KMS-11 (cell line): ENCODE results near the gene FDPS.

Source experiments
- H2AFZ ChIP-seq: fragments of 200-600 bp; sonication (generic); 2 replicates; pipeline ENCODE4 v1.6.1; 2016; ENCODE audit warnings: antibody characterized with exemption, mixed run types, low read depth
- H3K27ac ChIP-seq: fragments of 200-600 bp; sonication (generic); 2 replicates; pipeline ENCODE4 v1.6.1; 2016; ENCODE audit warnings: mild to moderate bottlenecking, mixed run types
- H3K27me3 ChIP-seq: fragments of 200-600 bp; sonication (generic); 2 replicates; pipeline ENCODE4 v1.6.1; 2017; ENCODE audit warnings: mild to moderate bottlenecking, low read depth, mixed run types, moderate library complexity; ENCODE audit not compliant: insufficient read depth
- H3K36me3 ChIP-seq: fragments of 200-600 bp; sonication (generic); 2 replicates; pipeline ENCODE4 v1.6.1; 2017; ENCODE audit warnings: mild to moderate bottlenecking, mixed run types; ENCODE audit not compliant: insufficient read depth
- H3K4me1 ChIP-seq: fragments of 200-600 bp; sonication (generic); 2 replicates; pipeline ENCODE4 v1.6.1; 2016; ENCODE audit warnings: mild to moderate bottlenecking, low read depth, mixed run types; ENCODE audit not compliant: poor library complexity, severe bottlenecking
- H3K4me2 ChIP-seq: fragments of 200-600 bp; sonication (generic); 2 replicates; pipeline ENCODE4 v1.7.0; 2016; ENCODE audit warnings: mild to moderate bottlenecking, mixed run types
- H3K4me3 ChIP-seq: fragments of 200-600 bp; sonication (generic); IDR thresholded peaks from 2 replicates; pipeline ENCODE4 v1.6.1; 2017; ENCODE audit warnings: low read depth, low read length, mixed read lengths; ENCODE audit not compliant: insufficient read depth
- H3K79me2 ChIP-seq: fragments of 200-600 bp; sonication (generic); 2 replicates; pipeline ENCODE4 v1.6.1; 2016; ENCODE audit warnings: low read depth, mixed run types; ENCODE audit not compliant: insufficient read depth
- H3K9ac ChIP-seq: fragments of 200-600 bp; sonication (generic); 2 replicates; pipeline ENCODE4 v1.6.1; 2016; ENCODE audit warnings: mild to moderate bottlenecking, mixed run types
- H4K20me1 ChIP-seq: fragments of 200-600 bp; sonication (generic); 2 replicates; pipeline ENCODE4 v1.6.1; 2016; ENCODE audit warnings: mild to moderate bottlenecking, mixed run types; ENCODE audit not compliant: insufficient read depth
- TF ChIP-seq, protein P1 (sequence below): fragments of 200-600 bp; sonication (generic); conservative IDR thresholded peaks from 2 replicates; pipeline ENCODE4 v1.6.1; 2017; ENCODE audit warnings: low read depth, mild to moderate bottlenecking, antibody characterized with exemption, low read length, moderate library complexity, mixed read lengths

Gene FDPS

DNA sequence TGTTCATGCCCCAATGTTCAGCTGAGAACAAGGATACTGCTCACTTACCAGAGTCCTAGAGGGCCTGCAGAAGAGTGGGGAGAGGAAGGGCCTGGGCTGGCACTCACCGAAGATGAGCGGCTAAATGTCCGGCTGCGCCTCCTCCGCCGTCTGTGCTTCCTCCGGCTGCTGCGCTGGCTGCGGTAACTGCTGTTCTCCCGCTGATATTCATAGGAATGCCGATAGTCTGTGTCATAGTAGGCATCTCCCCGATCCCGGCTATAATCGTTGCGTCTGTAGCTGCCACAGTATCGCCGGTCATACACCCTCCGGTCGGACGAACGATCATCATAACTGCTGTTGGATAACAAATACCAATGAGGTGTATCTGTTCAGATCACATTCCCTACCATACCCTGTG lies 39.3 kb upstream of the FDPS start:
- H3K9ac ChIP-seq, result no peak overlapping the region

DNA sequence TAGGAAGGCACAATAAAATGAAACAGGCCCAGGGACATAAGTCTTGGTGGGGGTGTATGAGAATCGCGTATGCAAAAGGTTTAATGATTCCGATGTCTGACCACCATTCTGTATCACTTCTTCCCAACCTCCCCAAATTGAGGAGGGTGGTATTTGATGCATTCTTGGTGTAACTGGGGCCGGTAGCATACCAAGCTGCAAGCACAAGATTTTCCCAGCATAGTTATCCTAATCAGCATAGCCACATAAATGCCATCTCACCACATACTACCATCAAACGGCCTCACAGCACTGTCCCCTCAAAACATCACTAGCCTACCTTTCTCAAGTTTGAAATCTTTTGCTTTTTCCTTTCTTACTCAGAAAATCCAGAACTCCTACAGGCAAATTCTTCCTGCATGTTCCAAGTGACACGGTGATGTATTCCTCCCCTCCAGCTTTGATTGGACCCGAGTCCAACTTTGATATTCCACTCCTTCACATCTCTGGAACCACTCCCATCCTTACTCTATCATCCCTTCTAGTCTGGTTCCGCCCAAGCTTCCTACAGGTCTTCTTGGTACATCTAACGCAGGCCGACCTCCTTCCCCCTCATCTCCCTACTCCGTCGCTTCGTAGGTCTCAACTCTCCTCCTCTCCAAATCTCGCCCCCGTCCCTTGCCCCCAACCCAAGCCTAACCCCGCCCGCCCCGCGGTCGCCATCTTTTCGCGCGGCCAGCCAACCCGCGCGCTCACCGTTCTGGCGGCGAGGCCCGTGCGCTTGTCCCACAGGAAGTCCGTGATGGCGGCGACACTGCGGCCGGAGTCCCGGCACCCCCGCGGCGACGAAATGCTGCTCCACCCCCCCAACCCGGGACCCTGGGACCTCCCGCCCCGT lies 36.0 kb upstream of the FDPS start:
- Histone ChIP-seq H3K4me2 (peak overlapping the region; percentile 74), H2AFZ (peak overlapping the region; percentile 57), H3K9ac (peak overlapping the region; percentile 60), H3K27ac (peak overlapping the region; percentile 26), H3K4me1 (peaks cover 27% of the 10 kb centered on the region), H3K27me3 (no peaks in the 10 kb centered on the region), H3K79me2 (peaks cover 32% of the 10 kb centered on the region), H3K36me3 (peaks cover 28% of the 10 kb centered on the region; the same call in 1 of the 2 replicates), H3K4me3 (peak overlapping the region; percentile 98), H4K20me1 (no peaks in the 10 kb centered on the region)
- TF ChIP-seq, protein P1, sequence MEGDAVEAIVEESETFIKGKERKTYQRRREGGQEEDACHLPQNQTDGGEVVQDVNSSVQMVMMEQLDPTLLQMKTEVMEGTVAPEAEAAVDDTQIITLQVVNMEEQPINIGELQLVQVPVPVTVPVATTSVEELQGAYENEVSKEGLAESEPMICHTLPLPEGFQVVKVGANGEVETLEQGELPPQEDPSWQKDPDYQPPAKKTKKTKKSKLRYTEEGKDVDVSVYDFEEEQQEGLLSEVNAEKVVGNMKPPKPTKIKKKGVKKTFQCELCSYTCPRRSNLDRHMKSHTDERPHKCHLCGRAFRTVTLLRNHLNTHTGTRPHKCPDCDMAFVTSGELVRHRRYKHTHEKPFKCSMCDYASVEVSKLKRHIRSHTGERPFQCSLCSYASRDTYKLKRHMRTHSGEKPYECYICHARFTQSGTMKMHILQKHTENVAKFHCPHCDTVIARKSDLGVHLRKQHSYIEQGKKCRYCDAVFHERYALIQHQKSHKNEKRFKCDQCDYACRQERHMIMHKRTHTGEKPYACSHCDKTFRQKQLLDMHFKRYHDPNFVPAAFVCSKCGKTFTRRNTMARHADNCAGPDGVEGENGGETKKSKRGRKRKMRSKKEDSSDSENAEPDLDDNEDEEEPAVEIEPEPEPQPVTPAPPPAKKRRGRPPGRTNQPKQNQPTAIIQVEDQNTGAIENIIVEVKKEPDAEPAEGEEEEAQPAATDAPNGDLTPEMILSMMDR, result no peak

More for the DNA sequence above, 39.3 kb upstream of the FDPS start:
- peaks cover 17% of the 10 kb centered on the region for H3K4me1 ChIP-seq
- H2AFZ ChIP-seq, result no peak overlapping the region
- TF ChIP-seq, protein P1, result no peak
- no peak overlapping the region for H3K4me2 ChIP-seq
- no peak overlapping the region for H3K27ac ChIP-seq
- H3K36me3 ChIP-seq, result peaks cover 52% of the 10 kb centered on the region; the same call in 1 of the 2 replicates
- no peaks in the 10 kb centered on the region for H3K27me3 ChIP-seq
- peaks cover 32% of the 10 kb centered on the region for H3K79me2 ChIP-seq
- H4K20me1 ChIP-seq, result no peaks in the 10 kb centered on the region
- no peak overlapping the region for H3K4me3 ChIP-seq

DNA sequence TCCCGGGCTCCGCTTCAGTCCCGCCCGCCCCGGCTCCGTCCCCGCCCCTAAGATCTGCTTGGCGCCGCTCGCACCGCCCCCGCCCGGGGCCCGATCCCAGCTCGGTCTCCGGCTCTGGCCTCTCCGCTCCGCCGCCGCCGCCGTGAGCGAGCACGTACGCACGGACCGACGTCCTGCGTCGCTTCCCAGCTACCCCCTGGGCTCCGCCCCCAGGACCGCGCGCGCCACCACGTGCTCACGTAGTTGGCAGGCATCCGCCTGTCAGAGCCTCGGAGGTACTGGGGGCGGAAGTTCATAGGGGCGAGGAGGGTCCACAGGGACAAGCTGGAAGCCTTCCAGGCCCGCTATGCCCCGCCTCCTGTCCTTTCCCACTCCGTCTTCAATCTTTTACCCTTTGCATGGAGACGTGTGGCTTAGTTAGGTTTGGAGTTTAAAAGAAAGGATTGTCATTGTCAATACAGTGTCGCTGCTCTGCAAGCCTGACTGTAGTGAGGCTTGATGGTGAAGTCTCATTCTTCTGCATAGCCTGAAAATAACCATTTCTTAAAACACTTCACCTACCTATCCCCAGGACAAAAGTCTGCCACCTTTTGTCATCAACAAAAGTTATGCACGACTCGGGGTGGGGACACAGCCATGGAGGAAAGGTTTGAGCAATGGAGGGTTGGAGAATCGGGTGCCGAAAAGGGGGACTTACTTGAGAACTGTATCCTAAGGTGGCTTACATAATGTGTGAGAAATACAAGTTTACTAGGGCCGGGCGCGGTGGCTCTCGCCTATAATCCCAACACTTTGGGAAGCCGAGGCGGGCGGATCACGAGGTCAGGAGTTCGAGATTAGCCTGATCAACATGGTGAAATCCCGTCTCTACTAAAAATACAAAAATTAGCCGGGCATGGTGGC lies 35.1 kb upstream of the FDPS start, which contains the start of gene CLK2:
Gene CLK2 (minus strand): TSS at position 162 of the 903 bp plus-strand sequence. CDS start 2,527 bp downstream, outside the sequence.
- H3K27me3 ChIP-seq, result no peaks in the 10 kb centered on the region
- peaks cover 35% of the 10 kb centered on the region for H3K4me1 ChIP-seq
- H3K79me2 ChIP-seq, result peaks cover 32% of the 10 kb centered on the region
- H3K9ac ChIP-seq, result peak within 1 kb of the TSS; percentile 60
- peak within 1 kb of the TSS; percentile 74 for H3K4me2 ChIP-seq
- peak within 1 kb of the TSS; percentile 57 for H2AFZ ChIP-seq
- peak within 1 kb of the TSS; percentile 98 for H3K4me3 ChIP-seq
- H4K20me1 ChIP-seq, result no peaks in the 10 kb centered on the region
- TF ChIP-seq, protein P1, result 0 out of 2 replicates have a peak, but pooled peaks have one; percentile 21
- H3K27ac ChIP-seq, result peak within 1 kb of the TSS; percentile 26
- H3K36me3 ChIP-seq, result peaks cover 21% of the 10 kb centered on the region; the same call in 1 of the 2 replicates

DNA sequence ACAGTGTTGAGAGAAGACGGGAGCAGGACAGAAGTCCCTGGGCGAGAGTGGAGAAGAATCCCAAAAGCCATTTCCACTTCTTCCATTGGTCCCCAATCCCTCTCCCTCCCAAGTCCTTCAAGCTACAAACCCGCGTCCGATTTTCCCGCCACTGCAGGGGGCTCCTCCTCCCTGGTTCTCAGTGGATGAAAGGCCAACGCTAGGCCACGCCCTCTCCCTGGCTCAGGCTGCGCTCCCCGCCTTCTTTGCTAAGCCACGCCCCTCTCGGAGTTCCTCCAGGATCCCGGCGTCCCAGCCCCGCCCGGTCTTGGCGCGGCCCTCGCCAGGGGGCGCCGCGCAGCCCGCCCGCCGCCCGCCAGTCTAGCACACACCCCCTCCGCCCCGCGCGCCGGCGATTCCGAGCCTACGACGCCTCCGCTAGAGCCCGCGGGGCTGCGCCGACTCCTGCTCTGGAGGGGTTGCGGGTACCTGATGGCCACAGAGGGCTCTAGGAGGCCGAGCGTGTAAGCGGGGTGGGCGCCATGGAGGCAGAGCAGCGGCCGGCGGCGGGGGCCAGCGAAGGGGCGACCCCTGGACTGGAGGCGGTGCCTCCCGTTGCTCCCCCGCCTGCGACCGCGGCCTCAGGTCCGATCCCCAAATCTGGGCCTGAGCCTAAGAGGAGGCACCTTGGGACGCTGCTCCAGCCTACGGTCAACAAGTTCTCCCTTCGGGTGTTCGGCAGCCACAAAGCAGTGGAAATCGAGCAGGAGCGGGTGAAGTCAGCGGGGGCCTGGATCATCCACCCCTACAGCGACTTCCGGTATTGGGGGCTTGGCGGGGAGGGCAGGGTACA lies 31.4 kb upstream of the FDPS start, which contains the start of gene HCN3:
Gene HCN3 (plus strand): TSS at position 394 of the 832 bp plus-strand sequence. CDS start 128 bp downstream, at position 522.
- peaks cover 30% of the 10 kb centered on the region for H3K4me1 ChIP-seq
- H3K27me3 ChIP-seq, result peaks cover 4% of the 10 kb centered on the region
- H3K36me3 ChIP-seq, result no peaks in the 10 kb centered on the region
- H3K9ac ChIP-seq, result no peak within 1 kb of the TSS
- H3K4me3 ChIP-seq, result peak within 1 kb of the TSS; percentile 99
- peak within 1 kb of the TSS; percentile 99 for H3K4me2 ChIP-seq
- H2AFZ ChIP-seq, result peak within 1 kb of the TSS; percentile 90
- H3K79me2 ChIP-seq, result peaks cover 8% of the 10 kb centered on the region
- H3K27ac ChIP-seq, result no peak within 1 kb of the TSS
- H4K20me1 ChIP-seq, result no peaks in the 10 kb centered on the region
- TF ChIP-seq, protein P1, result peak; percentile 88
